H1 (cell line): ENCODE results near the gene IL1RAP. TPM values are rescaled to one million over a fixed set of nuclear protein-coding genes. Genes with fewer than 3 reads are reported as not detected.

Source experiments
- BCL11A ChIP-seq, 2 experiments: IDR thresholded peaks; one replicate each; pipeline ENCODE4 v1.6.1; 2011; ENCODE audit warnings: low read depth in 2 of 2, low read length in 2 of 2, mild to moderate bottlenecking in 2 of 2
- CBX5 ChIP-seq: fragments of 300-800, 300-1000 bp; sonication (generic); IDR thresholded peaks from 2 replicates; pipeline ENCODE4 v1.7.1; 2016; ENCODE audit warnings: antibody characterized with exemption, low read length, low read depth
- CHD1 ChIP-seq: IDR thresholded peaks from 2 replicates; pipeline ENCODE4 v1.6.1; 2012; ENCODE audit warnings: low read depth, low read length, improper control_type of control experiment
- CHD2 ChIP-seq: IDR thresholded peaks from 2 replicates; pipeline ENCODE4 v1.6.1; 2012; ENCODE audit warnings: low read length, improper control_type of control experiment
- GABPA ChIP-seq: IDR thresholded peaks from 2 replicates; pipeline ENCODE4 v1.6.1; 2011; ENCODE audit warnings: mild to moderate bottlenecking, low read length, moderate library complexity, borderline replicate concordance; ENCODE audit not compliant: insufficient read depth
- SIN3A ChIP-seq, 2 experiments: IDR thresholded peaks in 1 of 2; conservative IDR thresholded peaks in 1 of 2; 2 replicates each; pipeline ENCODE4 v1.6.1; 2011 to 2012; ENCODE audit warnings: low read length in 2 of 2, improper control_type of control experiment in 1 of 2, low read depth in 1 of 2, mild to moderate bottlenecking in 1 of 2
- polyA plus RNA-seq, 7 experiments: library from polyadenylated mRNA; depleted of rRNA in 3 of 7; stranded (reverse) in 5 of 7; unstranded in 2 of 7; fragments of >200 nt in 5 of 7; fragments of 200-250 nt in 2 of 7; gene quantifications; 1 replicate in 5 of 7; 2 replicates in 1 of 7; 4 replicates in 1 of 7; pipeline versions ENCODE4 v1.2.1 to v1.2.3, GENCODE V29; 2011 to 2013; ENCODE audit warnings: missing spikeins in 2 of 7, mixed read lengths in 2 of 7
- total RNA-seq: library from RNA; stranded (reverse); fragmentation: NEBNext Ultra II Directional; extraction: Animal tissue kit (Norgen Biotek cat#: 25700); gene quantifications from 2 replicates; pipeline ENCODE4 v1.2.1, GENCODE V29; 2021
- TF ChIP-seq, protein P1 (sequence below): fragments of 300-600 bp; sonication (generic); IDR thresholded peaks from 2 replicates; pipeline ENCODE4 v1.7.1; 2012; ENCODE audit warnings: low read length, moderate library complexity, mild to moderate bottlenecking, inconsistent platforms; ENCODE audit not compliant: insufficient replicate concordance
- TF ChIP-seq, protein P2 (sequence below): IDR thresholded peaks from 2 replicates; pipeline ENCODE4 v1.6.1; 2012; ENCODE audit warnings: low read length, inconsistent platforms

Gene IL1RAP
- total and polyA plus RNA-seq, 2 of the 8 experiments (the other 6 are each of a cell fraction or from before 2014, with no cell fraction given) = 2.4 to 3.9 TPM

DNA sequence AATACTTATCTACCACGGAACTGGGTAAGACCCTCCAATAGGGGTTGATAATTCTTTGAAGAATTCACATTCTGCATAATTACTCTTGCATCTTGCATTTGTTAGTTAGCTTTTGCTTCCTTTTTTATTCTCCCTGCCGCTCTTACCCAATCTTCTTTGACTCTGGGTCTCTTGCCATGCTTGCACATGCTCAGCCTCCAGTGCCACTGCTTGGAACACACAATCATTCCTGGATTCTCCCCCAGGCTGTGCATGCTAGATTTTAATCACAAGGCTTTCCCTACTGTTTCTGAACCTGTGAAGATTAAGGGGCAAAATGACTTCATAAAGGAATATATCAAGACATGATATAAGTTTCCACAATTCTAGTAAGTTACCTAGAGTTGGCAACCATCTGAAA lies 133.1 kb downstream of the IL1RAP start (continued):
- TF ChIP-seq, protein P1, sequence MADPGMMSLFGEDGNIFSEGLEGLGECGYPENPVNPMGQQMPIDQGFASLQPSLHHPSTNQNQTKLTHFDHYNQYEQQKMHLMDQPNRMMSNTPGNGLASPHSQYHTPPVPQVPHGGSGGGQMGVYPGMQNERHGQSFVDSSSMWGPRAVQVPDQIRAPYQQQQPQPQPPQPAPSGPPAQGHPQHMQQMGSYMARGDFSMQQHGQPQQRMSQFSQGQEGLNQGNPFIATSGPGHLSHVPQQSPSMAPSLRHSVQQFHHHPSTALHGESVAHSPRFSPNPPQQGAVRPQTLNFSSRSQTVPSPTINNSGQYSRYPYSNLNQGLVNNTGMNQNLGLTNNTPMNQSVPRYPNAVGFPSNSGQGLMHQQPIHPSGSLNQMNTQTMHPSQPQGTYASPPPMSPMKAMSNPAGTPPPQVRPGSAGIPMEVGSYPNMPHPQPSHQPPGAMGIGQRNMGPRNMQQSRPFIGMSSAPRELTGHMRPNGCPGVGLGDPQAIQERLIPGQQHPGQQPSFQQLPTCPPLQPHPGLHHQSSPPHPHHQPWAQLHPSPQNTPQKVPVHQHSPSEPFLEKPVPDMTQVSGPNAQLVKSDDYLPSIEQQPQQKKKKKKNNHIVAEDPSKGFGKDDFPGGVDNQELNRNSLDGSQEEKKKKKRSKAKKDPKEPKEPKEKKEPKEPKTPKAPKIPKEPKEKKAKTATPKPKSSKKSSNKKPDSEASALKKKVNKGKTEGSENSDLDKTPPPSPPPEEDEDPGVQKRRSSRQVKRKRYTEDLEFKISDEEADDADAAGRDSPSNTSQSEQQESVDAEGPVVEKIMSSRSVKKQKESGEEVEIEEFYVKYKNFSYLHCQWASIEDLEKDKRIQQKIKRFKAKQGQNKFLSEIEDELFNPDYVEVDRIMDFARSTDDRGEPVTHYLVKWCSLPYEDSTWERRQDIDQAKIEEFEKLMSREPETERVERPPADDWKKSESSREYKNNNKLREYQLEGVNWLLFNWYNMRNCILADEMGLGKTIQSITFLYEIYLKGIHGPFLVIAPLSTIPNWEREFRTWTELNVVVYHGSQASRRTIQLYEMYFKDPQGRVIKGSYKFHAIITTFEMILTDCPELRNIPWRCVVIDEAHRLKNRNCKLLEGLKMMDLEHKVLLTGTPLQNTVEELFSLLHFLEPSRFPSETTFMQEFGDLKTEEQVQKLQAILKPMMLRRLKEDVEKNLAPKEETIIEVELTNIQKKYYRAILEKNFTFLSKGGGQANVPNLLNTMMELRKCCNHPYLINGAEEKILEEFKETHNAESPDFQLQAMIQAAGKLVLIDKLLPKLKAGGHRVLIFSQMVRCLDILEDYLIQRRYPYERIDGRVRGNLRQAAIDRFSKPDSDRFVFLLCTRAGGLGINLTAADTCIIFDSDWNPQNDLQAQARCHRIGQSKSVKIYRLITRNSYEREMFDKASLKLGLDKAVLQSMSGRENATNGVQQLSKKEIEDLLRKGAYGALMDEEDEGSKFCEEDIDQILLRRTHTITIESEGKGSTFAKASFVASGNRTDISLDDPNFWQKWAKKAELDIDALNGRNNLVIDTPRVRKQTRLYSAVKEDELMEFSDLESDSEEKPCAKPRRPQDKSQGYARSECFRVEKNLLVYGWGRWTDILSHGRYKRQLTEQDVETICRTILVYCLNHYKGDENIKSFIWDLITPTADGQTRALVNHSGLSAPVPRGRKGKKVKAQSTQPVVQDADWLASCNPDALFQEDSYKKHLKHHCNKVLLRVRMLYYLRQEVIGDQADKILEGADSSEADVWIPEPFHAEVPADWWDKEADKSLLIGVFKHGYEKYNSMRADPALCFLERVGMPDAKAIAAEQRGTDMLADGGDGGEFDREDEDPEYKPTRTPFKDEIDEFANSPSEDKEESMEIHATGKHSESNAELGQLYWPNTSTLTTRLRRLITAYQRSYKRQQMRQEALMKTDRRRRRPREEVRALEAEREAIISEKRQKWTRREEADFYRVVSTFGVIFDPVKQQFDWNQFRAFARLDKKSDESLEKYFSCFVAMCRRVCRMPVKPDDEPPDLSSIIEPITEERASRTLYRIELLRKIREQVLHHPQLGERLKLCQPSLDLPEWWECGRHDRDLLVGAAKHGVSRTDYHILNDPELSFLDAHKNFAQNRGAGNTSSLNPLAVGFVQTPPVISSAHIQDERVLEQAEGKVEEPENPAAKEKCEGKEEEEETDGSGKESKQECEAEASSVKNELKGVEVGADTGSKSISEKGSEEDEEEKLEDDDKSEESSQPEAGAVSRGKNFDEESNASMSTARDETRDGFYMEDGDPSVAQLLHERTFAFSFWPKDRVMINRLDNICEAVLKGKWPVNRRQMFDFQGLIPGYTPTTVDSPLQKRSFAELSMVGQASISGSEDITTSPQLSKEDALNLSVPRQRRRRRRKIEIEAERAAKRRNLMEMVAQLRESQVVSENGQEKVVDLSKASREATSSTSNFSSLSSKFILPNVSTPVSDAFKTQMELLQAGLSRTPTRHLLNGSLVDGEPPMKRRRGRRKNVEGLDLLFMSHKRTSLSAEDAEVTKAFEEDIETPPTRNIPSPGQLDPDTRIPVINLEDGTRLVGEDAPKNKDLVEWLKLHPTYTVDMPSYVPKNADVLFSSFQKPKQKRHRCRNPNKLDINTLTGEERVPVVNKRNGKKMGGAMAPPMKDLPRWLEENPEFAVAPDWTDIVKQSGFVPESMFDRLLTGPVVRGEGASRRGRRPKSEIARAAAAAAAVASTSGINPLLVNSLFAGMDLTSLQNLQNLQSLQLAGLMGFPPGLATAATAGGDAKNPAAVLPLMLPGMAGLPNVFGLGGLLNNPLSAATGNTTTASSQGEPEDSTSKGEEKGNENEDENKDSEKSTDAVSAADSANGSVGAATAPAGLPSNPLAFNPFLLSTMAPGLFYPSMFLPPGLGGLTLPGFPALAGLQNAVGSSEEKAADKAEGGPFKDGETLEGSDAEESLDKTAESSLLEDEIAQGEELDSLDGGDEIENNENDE = no peak
- TF ChIP-seq BCL11A (IDR thresholded peaks at IDR 0.05; ENCODE audit: low read depth in 2 of 2, low read length in 2 of 2) (no peak), GABPA (no peak), SIN3A (conservative IDR thresholded peaks at IDR 0.05 in 1 of 2, IDR thresholded peaks at IDR 0.05 in 1 of 2; ENCODE audit: low read depth in 1 of 2, low read length in 2 of 2) (no peak), CHD2 (no peak), CHD1 (no peak), CBX5 (no peak)
- TF ChIP-seq, protein P2, sequence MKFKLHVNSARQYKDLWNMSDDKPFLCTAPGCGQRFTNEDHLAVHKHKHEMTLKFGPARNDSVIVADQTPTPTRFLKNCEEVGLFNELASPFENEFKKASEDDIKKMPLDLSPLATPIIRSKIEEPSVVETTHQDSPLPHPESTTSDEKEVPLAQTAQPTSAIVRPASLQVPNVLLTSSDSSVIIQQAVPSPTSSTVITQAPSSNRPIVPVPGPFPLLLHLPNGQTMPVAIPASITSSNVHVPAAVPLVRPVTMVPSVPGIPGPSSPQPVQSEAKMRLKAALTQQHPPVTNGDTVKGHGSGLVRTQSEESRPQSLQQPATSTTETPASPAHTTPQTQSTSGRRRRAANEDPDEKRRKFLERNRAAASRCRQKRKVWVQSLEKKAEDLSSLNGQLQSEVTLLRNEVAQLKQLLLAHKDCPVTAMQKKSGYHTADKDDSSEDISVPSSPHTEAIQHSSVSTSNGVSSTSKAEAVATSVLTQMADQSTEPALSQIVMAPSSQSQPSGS = no peak
